Measurements from ENCODE around the gene ANKRD49.

Gene ANKRD49

GRCh38 chr11:94493281-94494125 is at the start of gene ANKRD49, which contains the start of gene MRE11:
ANKRD49 (plus strand) TSS chr11:94493984; CDS start chr11:94496694, 2,710 bp downstream.
MRE11 (minus strand) TSS chr11:94493844; CDS start chr11:94492801, 1,043 bp downstream.
- DNase-seq (ENCODE audit: low read depth in 2 of 2, low spot score in 1 of 2) = peak; percentile 81 to 90

GRCh38 chr11:94445641-94446040 is 48.1 kb upstream of the ANKRD49 start:
- DNase-seq (ENCODE audit: low read depth in 2 of 2, low spot score in 1 of 2) = no peak

- DNase-seq (ENCODE audit: low read depth in 2 of 2, low spot score in 1 of 2) = no peak
These were observed 46.6 kb upstream of the ANKRD49 start for GRCh38 chr11:94447149-94447548.

- no peak for DNase-seq (ENCODE audit: low read depth in 2 of 2, low spot score in 1 of 2)
These were observed 44.8 kb upstream of the ANKRD49 start for GRCh38 chr11:94449029-94449428.

- no peak for DNase-seq (ENCODE audit: low read depth in 2 of 2, low spot score in 1 of 2)
These were observed 44.3 kb upstream of the ANKRD49 start for GRCh38 chr11:94449437-94449836.

- no peak for DNase-seq (ENCODE audit: low read depth in 2 of 2, low spot score in 1 of 2)
These were observed 43.7 kb upstream of the ANKRD49 start for GRCh38 chr11:94450048-94450447.

GRCh38 chr11:94452988-94453387 is 40.8 kb upstream of the ANKRD49 start:
- DNase-seq (ENCODE audit: low read depth in 2 of 2, low spot score in 1 of 2) = no peak

- DNase-seq (ENCODE audit: low read depth in 2 of 2, low spot score in 1 of 2) = no peak
These were observed 39.5 kb upstream of the ANKRD49 start for GRCh38 chr11:94454301-94454700.

GRCh38 chr11:94455861-94456260 is 37.9 kb upstream of the ANKRD49 start:
- no peak for DNase-seq (ENCODE audit: low read depth in 2 of 2, low spot score in 1 of 2)

- DNase-seq (ENCODE audit: low read depth in 2 of 2, low spot score in 1 of 2) = no peak
These were observed 36.4 kb upstream of the ANKRD49 start for GRCh38 chr11:94457118-94458029.

- DNase-seq (ENCODE audit: low read depth in 2 of 2, low spot score in 1 of 2) = no peak
These were observed 34.2 kb upstream of the ANKRD49 start for GRCh38 chr11:94459576-94459975.

- DNase-seq (ENCODE audit: low read depth in 2 of 2, low spot score in 1 of 2) = no peak
These were observed 24.4 kb upstream of the ANKRD49 start for GRCh38 chr11:94469416-94469815.

GRCh38 chr11:94472916-94473799 is 20.6 kb upstream of the ANKRD49 start:
- no peak for DNase-seq (ENCODE audit: low read depth in 2 of 2, low spot score in 1 of 2)

- no peak for DNase-seq (ENCODE audit: low read depth in 2 of 2, low spot score in 1 of 2)
These were observed 16.2 kb upstream of the ANKRD49 start for GRCh38 chr11:94477624-94478023.

GRCh38 chr11:94481342-94481741 is 12.4 kb upstream of the ANKRD49 start:
- no peak for DNase-seq (ENCODE audit: low read depth in 2 of 2, low spot score in 1 of 2)

GRCh38 chr11:94486068-94486467 is 7.7 kb upstream of the ANKRD49 start:
- no peak for DNase-seq (ENCODE audit: low read depth in 2 of 2, low spot score in 1 of 2)

GRCh38 chr11:94494126-94494680 is 419 bp downstream of the ANKRD49 start:
- DNase-seq (ENCODE audit: low read depth in 2 of 2, low spot score in 1 of 2) = no peak

GRCh38 chr11:94500181-94500580 is 6.4 kb downstream of the ANKRD49 start:
- no peak for DNase-seq (ENCODE audit: low read depth in 2 of 2, low spot score in 1 of 2)

- no peak for DNase-seq (ENCODE audit: low read depth in 2 of 2, low spot score in 1 of 2)
These were observed 7.7 kb downstream of the ANKRD49 start for GRCh38 chr11:94501522-94501921.

GRCh38 chr11:94504689-94505293 is 11.0 kb downstream of the ANKRD49 start:
- no peak for DNase-seq (ENCODE audit: low read depth in 2 of 2, low spot score in 1 of 2)

Measured in stimulated activated CD8-positive, alpha-beta memory T cell treated with anti-CD3 and anti-CD28 coated beads, Interleukin-4, amount 100 ng/mL, for 1 hour (primary cell).